Activated T-helper 2 cell treated with anti-CD3 and anti-CD28 coated beads, Interferon-gamma antibody, Interleukin-2, Interleukin-4, amounts not matched to agents 10 μg/mL and 5 μg/mL and 100 μg/mL, durations not matched to agents 14 hours and 24 hours and 36 hours (primary cell): Measurements from ENCODE around the gene MYH9. TPM values are rescaled to one million over a fixed set of nuclear protein-coding genes. Genes with fewer than 3 reads are reported as not detected.

ENCODE experiments used
- DNase-seq: peaks from one replicate; pipeline ENCODE4 v3.0.0; 2021; ENCODE audit warnings: low spot score
- H3K27ac Mint-ChIP-seq: one replicate; pipeline ENCODE4 v1.8.0; 2021; ENCODE audit warnings: mixed read lengths
- H3K27me3 Mint-ChIP-seq: one replicate; pipeline ENCODE4 v1.8.0; 2021; ENCODE audit warnings: low read depth, mixed read lengths
- H3K36me3 Mint-ChIP-seq: one replicate; pipeline ENCODE4 v1.8.0; 2021; ENCODE audit warnings: low read depth, mixed read lengths
- H3K4me1 Mint-ChIP-seq: one replicate; pipeline ENCODE4 v1.8.0; 2021; ENCODE audit warnings: low read depth, mixed read lengths
- H3K4me3 Mint-ChIP-seq: one replicate; pipeline ENCODE4 v1.8.0; 2021; ENCODE audit warnings: low read depth, mild to moderate bottlenecking, moderate library complexity, mixed read lengths
- H3K9me3 Mint-ChIP-seq: one replicate; pipeline ENCODE4 v1.8.0; 2021; ENCODE audit warnings: mixed read lengths
- intact Hi-C: fragments of 100-400 bp; cut with micrococcal nuclease; formaldehyde crosslinking; loops from one replicate; pipeline ENCODE4 v1.15.1; 2023
- total RNA-seq: library from RNA; stranded (reverse); gene quantifications from 2 replicates; pipeline ENCODE4 v1.2.3, GENCODE V29; 2022

The MYH9 gene
- total RNA-seq, 1 donor from 2014 or later, result 619 TPM

GRCh38 chr22:36377022-36377631, 10.6 kb downstream of the MYH9 start:
- peak; percentile 48 for DNase-seq
- Mint-ChIP-seq H3K27me3 (no peaks in the 10 kb centered on the region), H3K27ac (peak overlapping the region; percentile 97), H3K36me3 (peaks cover 77% of the 10 kb centered on the region), H3K9me3 (no peaks in the 10 kb centered on the region), H3K4me1 (peaks cover 85% of the 10 kb centered on the region), H3K4me3 (peak overlapping the region; percentile 81)
- intact Hi-C loops, result loop anchor here (1.0 to 2.0 kb wide), 4 partner anchors 8 to 44 kb away; no protein-coding TSS in a partner anchor

GRCh38 chr22:36376265-36376664, 11.5 kb downstream of the MYH9 start:
- intact Hi-C loops, result loop anchor here (2.0 kb wide), 2 partner anchors 17 to 43 kb away; no protein-coding TSS in a partner anchor

GRCh38 chr22:36375071-36375980, 12.4 kb downstream of the MYH9 start:
- Mint-ChIP-seq H3K4me3 (peak overlapping the region; percentile 39), H3K27ac (peak overlapping the region; percentile 83), H3K9me3 (no peaks in the 10 kb centered on the region), H3K36me3 (peaks cover 82% of the 10 kb centered on the region), H3K4me1 (peaks cover 89% of the 10 kb centered on the region), H3K27me3 (no peaks in the 10 kb centered on the region)
- intact Hi-C loops, result no loop called here
- no peak for DNase-seq

More at GRCh38 chr22:36376265-36376664, 11.5 kb downstream of the MYH9 start:
- no peak for DNase-seq
- peak overlapping the region; percentile 97 for H3K27ac Mint-ChIP-seq
- no peaks in the 10 kb centered on the region for H3K27me3 Mint-ChIP-seq
- H3K9me3 Mint-ChIP-seq, result no peaks in the 10 kb centered on the region
- H3K4me3 Mint-ChIP-seq, result peak overlapping the region; percentile 81
- H3K4me1 Mint-ChIP-seq, result peaks cover 86% of the 10 kb centered on the region
- H3K36me3 Mint-ChIP-seq, result peaks cover 80% of the 10 kb centered on the region

- peak overlapping the region; percentile 83 for H3K27ac Mint-ChIP-seq
- peaks cover 89% of the 10 kb centered on the region for H3K4me1 Mint-ChIP-seq
- no peaks in the 10 kb centered on the region for H3K9me3 Mint-ChIP-seq
- H3K4me3 Mint-ChIP-seq, result peak overlapping the region; percentile 39
- H3K27me3 Mint-ChIP-seq, result no peaks in the 10 kb centered on the region
- intact Hi-C loops, result no loop called here
- DNase-seq, result no peak
- H3K36me3 Mint-ChIP-seq, result peaks cover 79% of the 10 kb centered on the region
These were observed 13.2 kb downstream of the MYH9 start for GRCh38 chr22:36374603-36375024.

DNA sequence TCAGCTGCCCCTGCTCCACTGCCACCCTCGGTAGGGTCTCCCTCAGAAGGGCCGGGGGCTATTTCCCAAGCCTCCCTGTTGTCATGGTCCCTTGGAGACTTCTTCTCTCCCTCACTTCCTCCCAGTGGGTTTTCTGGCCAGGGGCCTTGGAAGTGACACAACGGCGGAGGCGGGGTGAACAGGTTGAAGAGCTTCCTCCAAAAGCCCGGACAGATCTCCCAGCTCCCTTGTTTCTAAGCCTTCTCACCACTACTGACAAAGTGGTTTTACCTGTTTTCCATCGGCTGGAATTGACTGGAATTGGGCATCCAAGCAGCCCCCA, 14.5 kb downstream of the MYH9 start:
- no peak for DNase-seq
- intact Hi-C loops, result no loop called here
- H3K36me3 Mint-ChIP-seq, result peaks cover 78% of the 10 kb centered on the region
- H3K27me3 Mint-ChIP-seq, result no peaks in the 10 kb centered on the region
- peak overlapping the region; percentile 42 for H3K4me3 Mint-ChIP-seq
- no peaks in the 10 kb centered on the region for H3K9me3 Mint-ChIP-seq
- peak overlapping the region; percentile 94 for H3K27ac Mint-ChIP-seq
- peaks cover 88% of the 10 kb centered on the region for H3K4me1 Mint-ChIP-seq

GRCh38 chr22:36371920-36372319, 15.8 kb downstream of the MYH9 start:
- H3K27me3 Mint-ChIP-seq, result no peaks in the 10 kb centered on the region
- intact Hi-C loops, result no loop called here
- peaks cover 88% of the 10 kb centered on the region for H3K4me1 Mint-ChIP-seq
- DNase-seq, result no peak
- peak overlapping the region; percentile 94 for H3K27ac Mint-ChIP-seq
- peaks cover 77% of the 10 kb centered on the region for H3K36me3 Mint-ChIP-seq
- H3K4me3 Mint-ChIP-seq, result peak overlapping the region; percentile 56
- no peaks in the 10 kb centered on the region for H3K9me3 Mint-ChIP-seq

DNA sequence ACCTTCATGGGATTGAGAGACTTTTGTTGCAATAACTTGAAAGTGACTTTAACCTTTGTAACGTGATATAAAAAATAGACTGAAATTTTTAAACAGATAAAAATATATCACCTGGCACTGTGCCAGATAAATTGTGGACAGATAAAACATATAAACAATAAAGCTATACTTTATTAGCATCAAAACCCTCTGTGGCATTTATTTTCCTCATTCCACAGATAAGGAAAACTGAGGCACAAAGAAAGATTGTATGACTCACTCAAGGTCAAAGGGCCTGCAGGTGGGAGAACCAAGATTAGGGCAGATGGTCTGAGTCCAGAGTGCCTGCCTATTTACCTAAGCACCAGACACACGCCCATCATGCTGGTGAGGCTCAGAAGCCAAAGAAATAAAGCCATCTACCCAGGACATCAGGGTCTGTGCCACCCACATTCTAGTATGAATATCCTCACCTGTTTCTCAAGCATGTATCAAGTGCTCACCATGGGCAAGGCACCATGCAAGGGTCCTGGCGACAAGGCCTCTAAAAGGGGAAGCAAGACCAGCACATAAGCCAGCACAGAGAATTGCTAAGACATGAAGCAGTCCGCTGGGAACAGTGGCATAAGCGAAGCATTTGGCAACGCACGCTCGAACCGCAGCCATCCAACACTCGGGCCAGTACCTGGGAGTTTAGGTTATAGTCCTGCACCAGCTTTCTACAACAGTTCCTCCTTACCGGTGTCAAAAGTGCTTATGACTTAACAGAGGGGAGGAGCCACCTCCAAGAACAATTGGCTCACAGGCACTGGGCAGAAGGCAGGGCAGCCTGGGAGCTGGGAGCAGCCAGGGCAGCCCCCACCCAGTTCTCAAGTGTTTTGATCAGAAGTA, 17.6 kb downstream of the MYH9 start:
- intact Hi-C loops, result loop anchor here (1.0 kb wide), 2 partner anchors 7 to 26 kb away; no protein-coding TSS in a partner anchor
- no peak for DNase-seq

DNA sequence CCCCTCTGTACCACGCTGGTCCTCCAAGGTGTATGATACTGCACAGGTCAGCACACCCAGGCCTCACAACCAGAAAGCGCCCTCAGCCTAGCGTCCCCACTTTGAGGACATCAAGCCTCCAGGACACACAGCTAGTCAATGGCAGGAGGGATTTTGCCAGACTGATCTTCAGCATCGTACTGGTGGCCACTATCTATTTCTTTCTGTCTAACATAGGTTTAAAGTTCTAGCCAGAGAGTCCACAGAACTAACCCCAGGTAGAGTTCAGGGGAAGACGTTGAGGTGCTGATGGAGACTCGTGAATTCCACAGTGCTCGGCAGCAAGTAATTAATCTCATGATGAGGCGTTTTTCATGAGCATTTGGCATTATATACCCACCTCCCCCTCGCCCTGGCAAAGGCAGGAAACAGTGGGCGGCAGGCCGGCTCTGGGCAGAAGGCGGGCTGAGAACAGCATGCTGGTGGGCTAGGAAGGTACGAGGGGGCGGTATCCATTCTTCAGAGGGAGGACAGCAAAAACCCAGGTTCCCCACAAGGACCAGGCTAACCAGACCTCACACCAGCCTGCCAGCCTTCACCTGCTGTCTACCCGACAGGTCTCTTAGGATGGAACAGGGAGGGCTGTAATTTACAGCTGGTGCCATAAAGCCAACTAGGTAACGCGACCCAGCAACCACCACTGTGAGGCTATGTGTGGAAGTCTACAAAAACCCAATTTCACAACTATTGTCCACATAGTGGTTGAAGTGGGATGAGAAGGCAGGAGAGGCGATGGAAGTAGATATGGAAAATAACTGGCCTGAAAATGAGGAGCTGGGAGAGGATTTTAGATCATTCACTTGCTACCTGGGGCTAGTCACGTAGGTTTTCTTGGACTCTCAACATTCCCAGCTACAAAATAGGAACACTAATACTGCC, 18.5 kb downstream of the MYH9 start:
- Mint-ChIP-seq H3K27me3 (no peaks in the 10 kb centered on the region), H3K4me1 (peaks cover 87% of the 10 kb centered on the region), H3K36me3 (peaks cover 77% of the 10 kb centered on the region), H3K4me3 (peak overlapping the region; percentile 77), H3K27ac (peak overlapping the region; percentile 94), H3K9me3 (no peaks in the 10 kb centered on the region)
- no peak for DNase-seq
- intact Hi-C loops, result loop anchor here (1.0 kb wide), 2 partner anchors 8 to 25 kb away; no protein-coding TSS in a partner anchor

More for the DNA sequence above, 17.6 kb downstream of the MYH9 start:
- Mint-ChIP-seq H3K27ac (peak overlapping the region; percentile 94), H3K4me1 (peaks cover 86% of the 10 kb centered on the region), H3K9me3 (no peaks in the 10 kb centered on the region), H3K27me3 (no peaks in the 10 kb centered on the region), H3K4me3 (peak overlapping the region; percentile 77), H3K36me3 (peaks cover 77% of the 10 kb centered on the region)

GRCh38 chr22:36368359-36368983, 19.3 kb downstream of the MYH9 start:
- H3K27ac Mint-ChIP-seq, result peak overlapping the region; percentile 94
- H3K36me3 Mint-ChIP-seq, result peaks cover 78% of the 10 kb centered on the region
- peaks cover 92% of the 10 kb centered on the region for H3K4me1 Mint-ChIP-seq
- no peaks in the 10 kb centered on the region for H3K27me3 Mint-ChIP-seq
- H3K4me3 Mint-ChIP-seq, result peak overlapping the region; percentile 34
- DNase-seq, result no peak
- intact Hi-C loops, result no loop called here
- no peaks in the 10 kb centered on the region for H3K9me3 Mint-ChIP-seq

DNA sequence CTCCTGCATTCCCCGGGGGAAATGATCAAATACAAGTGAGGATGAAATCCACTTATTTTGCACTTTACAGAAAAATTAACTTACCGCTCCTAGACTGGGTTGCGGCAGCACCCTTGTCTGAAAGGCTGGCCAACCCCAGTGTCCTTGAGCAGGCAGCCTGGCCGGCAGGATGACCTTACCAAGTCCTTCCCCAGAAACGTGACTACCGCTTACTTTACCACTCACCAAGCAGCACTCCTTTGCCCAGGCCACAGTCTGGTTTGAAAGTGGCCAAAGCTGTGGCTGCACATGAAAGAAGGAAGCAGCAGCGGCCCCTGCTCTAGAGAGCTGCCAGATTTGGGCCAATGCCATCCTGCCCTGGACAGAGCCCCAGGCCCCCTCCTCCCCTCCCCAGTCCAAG, 20.3 kb downstream of the MYH9 start:
- no peaks in the 10 kb centered on the region for H3K27me3 Mint-ChIP-seq
- H3K4me3 Mint-ChIP-seq, result no peak overlapping the region
- peak overlapping the region; percentile 93 for H3K27ac Mint-ChIP-seq
- H3K9me3 Mint-ChIP-seq, result no peaks in the 10 kb centered on the region
- H3K4me1 Mint-ChIP-seq, result peaks cover 92% of the 10 kb centered on the region
- DNase-seq, result no peak
- intact Hi-C loops, result no loop called here
- peaks cover 77% of the 10 kb centered on the region for H3K36me3 Mint-ChIP-seq

DNA sequence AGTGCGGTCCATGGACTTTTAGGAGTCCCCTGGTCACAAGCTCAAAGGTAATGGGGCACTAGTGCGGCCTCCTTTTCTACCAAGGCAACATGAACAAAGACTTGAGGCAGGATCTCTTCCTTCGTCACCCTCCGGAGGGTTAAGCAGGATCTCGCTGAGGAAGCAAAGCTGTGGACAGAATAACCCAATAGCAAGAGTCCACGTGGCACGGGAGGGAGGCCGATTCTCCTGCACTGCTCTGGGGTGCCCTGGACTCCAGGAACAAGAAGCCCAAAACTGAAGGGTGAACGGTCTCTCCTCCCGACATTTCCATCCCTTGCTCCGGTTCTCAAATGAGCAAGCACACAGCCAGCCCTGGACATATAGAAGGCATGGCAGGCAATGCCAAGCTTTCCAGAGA, 20.7 kb downstream of the MYH9 start:
- DNase-seq, result no peak
- intact Hi-C loops, result no loop called here
- Mint-ChIP-seq H3K27me3 (no peaks in the 10 kb centered on the region), H3K4me3 (no peak overlapping the region), H3K4me1 (peaks cover 90% of the 10 kb centered on the region), H3K27ac (peak overlapping the region; percentile 93), H3K36me3 (peaks cover 73% of the 10 kb centered on the region), H3K9me3 (no peaks in the 10 kb centered on the region)
